ENCODE results near the gene DMBX1.

Gene DMBX1

GRCh38 chr1:46492269-46492853 lies 2.7 kb downstream of the DMBX1 start:
- Histone ChIP-seq H3K27me3 (ENCODE audit: control insufficient read depth, insufficient read depth, low read length) (peaks cover 12% of the 10 kb centered on the region), H3K27ac (no peak overlapping the region)

GRCh38 chr1:46492871-46493270 lies 3.2 kb downstream of the DMBX1 start:
- no peak overlapping the region for H2AFZ ChIP-seq
- no peaks in the 10 kb centered on the region for H3K36me3 ChIP-seq (ENCODE audit: control insufficient read depth, insufficient read depth, low read length)
- H3K4me2 ChIP-seq (ENCODE audit: low read length), result no peak overlapping the region
- peaks cover 12% of the 10 kb centered on the region for H3K27me3 ChIP-seq (ENCODE audit: control insufficient read depth, insufficient read depth, low read length)
- H3K9ac ChIP-seq, result no peak overlapping the region
- H3K4me3 ChIP-seq (ENCODE audit: low read depth, low read length), result no peak overlapping the region
- H3K9me3 ChIP-seq (ENCODE audit: control insufficient read depth, low read length), result no peaks in the 10 kb centered on the region
- no peak for TF ChIP-seq CTCF (IDR thresholded peaks at IDR 0.05)
- no peaks in the 10 kb centered on the region for H3K79me2 ChIP-seq
- no peaks in the 10 kb centered on the region for H3K4me1 ChIP-seq
- no peak overlapping the region for H3K27ac ChIP-seq

More at GRCh38 chr1:46492269-46492853, 2.7 kb downstream of the DMBX1 start:
- Histone ChIP-seq H3K4me2 (ENCODE audit: low read length) (no peak overlapping the region), H3K9me3 (ENCODE audit: control insufficient read depth, low read length) (no peaks in the 10 kb centered on the region), H3K4me1 (no peaks in the 10 kb centered on the region), H3K36me3 (ENCODE audit: control insufficient read depth, insufficient read depth, low read length) (no peaks in the 10 kb centered on the region), H3K4me3 (ENCODE audit: low read depth, low read length) (no peak overlapping the region), H3K9ac (no peak overlapping the region), H3K79me2 (no peaks in the 10 kb centered on the region), H2AFZ (no peak overlapping the region)
- TF ChIP-seq CTCF (IDR thresholded peaks at IDR 0.05), result no peak

- Histone ChIP-seq H3K4me1 (no peaks in the 10 kb centered on the region), H3K36me3 (ENCODE audit: control insufficient read depth, insufficient read depth, low read length) (no peaks in the 10 kb centered on the region), H3K27me3 (ENCODE audit: control insufficient read depth, insufficient read depth, low read length) (peaks cover 10% of the 10 kb centered on the region), H3K79me2 (no peaks in the 10 kb centered on the region), H3K9ac (no peak overlapping the region), H3K9me3 (ENCODE audit: control insufficient read depth, low read length) (no peaks in the 10 kb centered on the region), H3K4me2 (ENCODE audit: low read length) (no peak overlapping the region), H2AFZ (no peak overlapping the region), H3K4me3 (ENCODE audit: low read depth, low read length) (no peak overlapping the region), H3K27ac (no peak overlapping the region)
- TF ChIP-seq CTCF (IDR thresholded peaks at IDR 0.05), result no peak
Measured at GRCh38 chr1:46493316-46494032, 3.8 kb downstream of the DMBX1 start.

- no peaks in the 10 kb centered on the region for H3K4me1 ChIP-seq
- peaks cover 9% of the 10 kb centered on the region for H3K27me3 ChIP-seq (ENCODE audit: control insufficient read depth, insufficient read depth, low read length)
- no peak overlapping the region for H3K4me2 ChIP-seq (ENCODE audit: low read length)
- no peak for TF ChIP-seq CTCF (IDR thresholded peaks at IDR 0.05)
- no peak overlapping the region for H3K9ac ChIP-seq
- no peak overlapping the region for H3K27ac ChIP-seq
- H2AFZ ChIP-seq, result no peak overlapping the region
- H3K9me3 ChIP-seq (ENCODE audit: control insufficient read depth, low read length), result no peaks in the 10 kb centered on the region
- no peaks in the 10 kb centered on the region for H3K36me3 ChIP-seq (ENCODE audit: control insufficient read depth, insufficient read depth, low read length)
- no peaks in the 10 kb centered on the region for H3K79me2 ChIP-seq
- H3K4me3 ChIP-seq (ENCODE audit: low read depth, low read length), result no peak overlapping the region
Measured at GRCh38 chr1:46494910-46495309, 5.3 kb downstream of the DMBX1 start.

- H3K4me1 ChIP-seq, result no peaks in the 10 kb centered on the region
- no peak overlapping the region for H3K4me2 ChIP-seq (ENCODE audit: low read length)
- H3K27me3 ChIP-seq (ENCODE audit: control insufficient read depth, insufficient read depth, low read length), result peaks cover 9% of the 10 kb centered on the region
Measured at GRCh38 chr1:46495778-46496177, 6.1 kb downstream of the DMBX1 start.

More at GRCh38 chr1:46495778-46496177, 6.1 kb downstream of the DMBX1 start:
- Histone ChIP-seq H3K9ac (no peak overlapping the region), H2AFZ (no peak overlapping the region), H3K36me3 (ENCODE audit: control insufficient read depth, insufficient read depth, low read length) (no peaks in the 10 kb centered on the region), H3K4me3 (ENCODE audit: low read depth, low read length) (no peak overlapping the region), H3K27ac (no peak overlapping the region), H3K9me3 (ENCODE audit: control insufficient read depth, low read length) (no peaks in the 10 kb centered on the region), H3K79me2 (no peaks in the 10 kb centered on the region)
- TF ChIP-seq CTCF (IDR thresholded peaks at IDR 0.05), result no peak

Data from parathyroid adenoma (tissue), 2 donors.